ENCODE data around the gene SCARB1. TPM values are rescaled to one million over a fixed set of nuclear protein-coding genes. Genes with fewer than 3 reads are reported as not detected.
"Not testable (repeated sequence)": the region's sequence is repeated elsewhere in the genome, so short reads cannot be mapped to it uniquely, and the experiment has no call there.

SCARB1 gene
- total RNA-seq, result 17.9 and 18.5 TPM in 2 replicates

- H3K27ac Mint-ChIP-seq, result peak within 1 kb of the TSS; percentile 90
Observed at GRCh38 chr12:124863416-124864325, at the start of gene SCARB1. SCARB1 (minus strand) TSS chr12:124863864; CDS start chr12:124863720, 144 bp downstream.

GRCh38 chr12:124912529-124913287 lies 49.0 kb upstream of the SCARB1 start:
- not testable (repeated sequence) for H3K27me3 Mint-ChIP-seq (ENCODE audit: insufficient read depth); DNase-seq (ENCODE audit: low spot score); H3K9me3 Mint-ChIP-seq
- peaks cover 58% of the 10 kb centered on the region for H3K4me1 Mint-ChIP-seq (ENCODE audit: low read depth)
- peak overlapping the region; percentile 26 for H3K27ac Mint-ChIP-seq
- peaks cover 41% of the 10 kb centered on the region for H3K36me3 Mint-ChIP-seq (ENCODE audit: low read depth)
- intact Hi-C loops (cut with micrococcal nuclease), result loop anchor here (10.0 kb wide), 1 partner anchor 1198 kb away; the partner anchor contains the start of gene ATP6V0A2
- H3K4me3 Mint-ChIP-seq, result peak overlapping the region; percentile 97

More at GRCh38 chr12:124863416-124864325, at the start of gene SCARB1:
- H3K4me3 Mint-ChIP-seq, result peak within 1 kb of the TSS; percentile 85
- H3K4me1 Mint-ChIP-seq (ENCODE audit: low read depth), result peaks cover 23% of the 10 kb centered on the region
- H3K36me3 Mint-ChIP-seq (ENCODE audit: low read depth), result no peaks in the 10 kb centered on the region
- H3K27me3 Mint-ChIP-seq (ENCODE audit: insufficient read depth), result peaks cover 2% of the 10 kb centered on the region
- intact Hi-C loops (cut with micrococcal nuclease), result loop anchor here (1.0 to 10.0 kb wide), 6 partner anchors 43 to 409 kb away; partner anchors contain the start of genes AACS and DHX37
- DNase-seq (ENCODE audit: low spot score), result peak; percentile 70
- no peaks in the 10 kb centered on the region for H3K9me3 Mint-ChIP-seq

- H3K4me3 Mint-ChIP-seq, result peak overlapping the region; percentile 76
- not testable (repeated sequence) for DNase-seq (ENCODE audit: low spot score); H3K27ac Mint-ChIP-seq; H3K9me3 Mint-ChIP-seq; H3K27me3 Mint-ChIP-seq (ENCODE audit: insufficient read depth)
- H3K36me3 Mint-ChIP-seq (ENCODE audit: low read depth), result peaks cover 41% of the 10 kb centered on the region
- intact Hi-C loops (cut with micrococcal nuclease), result loop anchor here (10.0 kb wide), 1 partner anchor 1197 kb away; the partner anchor contains the start of gene ATP6V0A2
- peaks cover 50% of the 10 kb centered on the region for H3K4me1 Mint-ChIP-seq (ENCODE audit: low read depth)
Observed at GRCh38 chr12:124911521-124911920, 47.9 kb upstream of the SCARB1 start.

- Mint-ChIP-seq H3K27me3 (ENCODE audit: insufficient read depth) (no peaks in the 10 kb centered on the region), H3K4me3 (peak overlapping the region; percentile 76), H3K4me1 (ENCODE audit: low read depth) (peaks cover 50% of the 10 kb centered on the region), H3K9me3 (no peaks in the 10 kb centered on the region), H3K36me3 (ENCODE audit: low read depth) (peaks cover 41% of the 10 kb centered on the region), H3K27ac (peak overlapping the region; percentile 72)
- no peak for DNase-seq (ENCODE audit: low spot score)
- intact Hi-C loops (cut with micrococcal nuclease), result loop anchor here (10.0 kb wide), 1 partner anchor 1196 kb away; the partner anchor contains the start of gene ATP6V0A2
Observed at GRCh38 chr12:124910561-124911478, 47.2 kb upstream of the SCARB1 start.

GRCh38 chr12:124909831-124910560 lies 46.3 kb upstream of the SCARB1 start:
- intact Hi-C loops (cut with micrococcal nuclease), result loop anchor here (5.0 to 10.0 kb wide), 2 partner anchors 137 to 1195 kb away; partner anchors contain the start of gene ATP6V0A2
- peak overlapping the region; percentile 8 for H3K27ac Mint-ChIP-seq
- peak overlapping the region; percentile 62 for H3K4me3 Mint-ChIP-seq

GRCh38 chr12:124906606-124907261 lies 43.1 kb upstream of the SCARB1 start:
- Mint-ChIP-seq H3K27me3 (ENCODE audit: insufficient read depth) (no peaks in the 10 kb centered on the region), H3K36me3 (ENCODE audit: low read depth) (peaks cover 20% of the 10 kb centered on the region), H3K27ac (peak overlapping the region; percentile 1), H3K9me3 (no peaks in the 10 kb centered on the region), H3K4me3 (no peak overlapping the region), H3K4me1 (ENCODE audit: low read depth) (peaks cover 36% of the 10 kb centered on the region)
- intact Hi-C loops (cut with micrococcal nuclease), result loop anchor here (1.0 to 5.0 kb wide), 8 partner anchors 15 to 870 kb away; partner anchors contain the start of gene DHX37
- DNase-seq (ENCODE audit: low spot score), result peak; percentile 86

More at GRCh38 chr12:124909831-124910560, 46.3 kb upstream of the SCARB1 start:
- Mint-ChIP-seq H3K4me1 (ENCODE audit: low read depth) (peaks cover 45% of the 10 kb centered on the region), H3K36me3 (ENCODE audit: low read depth) (peaks cover 41% of the 10 kb centered on the region), H3K9me3 (no peaks in the 10 kb centered on the region), H3K27me3 (ENCODE audit: insufficient read depth) (no peaks in the 10 kb centered on the region)
- DNase-seq (ENCODE audit: low spot score), result no peak

- Mint-ChIP-seq H3K27me3 (ENCODE audit: insufficient read depth) (no peaks in the 10 kb centered on the region), H3K9me3 (no peaks in the 10 kb centered on the region), H3K27ac (no peak overlapping the region), H3K4me3 (no peak overlapping the region), H3K36me3 (ENCODE audit: low read depth) (no peaks in the 10 kb centered on the region), H3K4me1 (ENCODE audit: low read depth) (peaks cover 17% of the 10 kb centered on the region)
- intact Hi-C loops (cut with micrococcal nuclease), result loop anchor here (5.0 kb wide), 1 partner anchor 143 kb away; no protein-coding TSS in a partner anchor
- no peak for DNase-seq (ENCODE audit: low spot score)
Observed at GRCh38 chr12:124904306-124905098, 40.8 kb upstream of the SCARB1 start.

- no peaks in the 10 kb centered on the region for H3K9me3 Mint-ChIP-seq
- intact Hi-C loops (cut with micrococcal nuclease), result no loop called here
- H3K4me1 Mint-ChIP-seq (ENCODE audit: low read depth), result peaks cover 29% of the 10 kb centered on the region
- DNase-seq (ENCODE audit: low spot score), result no peak
- H3K27me3 Mint-ChIP-seq (ENCODE audit: insufficient read depth), result peaks cover 5% of the 10 kb centered on the region
- H3K4me3 Mint-ChIP-seq, result no peak overlapping the region
- no peak overlapping the region for H3K27ac Mint-ChIP-seq
- no peaks in the 10 kb centered on the region for H3K36me3 Mint-ChIP-seq (ENCODE audit: low read depth)
Observed at GRCh38 chr12:124902916-124903315, 39.3 kb upstream of the SCARB1 start.

- DNase-seq (ENCODE audit: low spot score), result no peak
- Mint-ChIP-seq H3K4me3 (no peak overlapping the region), H3K9me3 (no peaks in the 10 kb centered on the region), H3K36me3 (ENCODE audit: low read depth) (no peaks in the 10 kb centered on the region), H3K4me1 (ENCODE audit: low read depth) (peaks cover 22% of the 10 kb centered on the region), H3K27ac (no peak overlapping the region), H3K27me3 (ENCODE audit: insufficient read depth) (peaks cover 5% of the 10 kb centered on the region)
- intact Hi-C loops (cut with micrococcal nuclease), result no loop called here
Observed at GRCh38 chr12:124901003-124901402, 37.3 kb upstream of the SCARB1 start.

- H3K36me3 Mint-ChIP-seq (ENCODE audit: low read depth), result not testable (repeated sequence)
Observed at GRCh38 chr12:124900345-124900795, 36.7 kb upstream of the SCARB1 start.

More at GRCh38 chr12:124900345-124900795, 36.7 kb upstream of the SCARB1 start:
- DNase-seq (ENCODE audit: low spot score); H3K9me3 Mint-ChIP-seq; intact Hi-C loops (cut with micrococcal nuclease); H3K27ac Mint-ChIP-seq; H3K4me3 Mint-ChIP-seq; H3K27me3 Mint-ChIP-seq (ENCODE audit: insufficient read depth): not testable (repeated sequence)
- peaks cover 19% of the 10 kb centered on the region for H3K4me1 Mint-ChIP-seq (ENCODE audit: low read depth)

Measured in activated T-helper 1 cell treated with anti-CD3 and anti-CD28 coated beads, Interleukin-12 subunit alpha, Interleukin-12 subunit beta, Interleukin-2, Interleukin-4 antibody, amounts not matched to agents 30 ng/mL and 10 ng/mL and 1 ng/mL, durations not matched to agents 14 hours and 24 hours and 36 hours (primary cell).